ENCODE data around the gene PPIF.

GRCh38 chr10:79377557-79378382 lies 30.5 kb downstream of the PPIF start:
- TF ChIP-seq CTCF (IDR thresholded peaks at IDR 0.05; ENCODE audit: low read depth, low read length) (no peak), EZH2phosphoT487 (IDR thresholded peaks at IDR 0.05; ENCODE audit: low read depth) (no peak)

Measured in OCI-LY3 (cell line).